GM12892 (cell line): Measurements from ENCODE around the gene TMEM35B.
"Not testable (repeated sequence)": the region's sequence is repeated elsewhere in the genome, so short reads cannot be mapped to it uniquely, and the experiment has no call there.

Experiments used
- POLR2A ChIP-seq: IDR thresholded peaks from 2 replicates; pipeline ENCODE4 v1.6.1; 2011; ENCODE audit warnings: low read depth, low read length, control low read depth
- POLR2AphosphoS5 ChIP-seq: IDR thresholded peaks from 2 replicates; pipeline ENCODE4 v1.6.1; 2011; ENCODE audit warnings: low read depth, low read length, control low read depth
- TAF1 ChIP-seq: IDR thresholded peaks from 2 replicates; pipeline ENCODE4 v1.6.1; 2011; ENCODE audit warnings: low read depth, mild to moderate bottlenecking, control low read depth, low read length, borderline replicate concordance

GRCh38 chr1:34948739-34949138 lies 36.4 kb downstream of the TMEM35B start:
- TF ChIP-seq POLR2AphosphoS5, TAF1, POLR2A: not testable (repeated sequence)
